NCI-H1417 (cell line): ENCODE measurements around the gene ACER2.
"Not testable (repeated sequence)": the region's sequence is repeated elsewhere in the genome, so short reads cannot be mapped to it uniquely, and the experiment has no call there.

ENCODE experiments used
- DNase-seq, 3 experiments: peaks; one replicate each; lab custom pipeline; 2025; lab: John Stamatoyannopoulos, UW

Gene ACER2

GRCh38 chr9:19409401-19410194, 789 bp downstream of the ACER2 start:
- peak; percentile 38 to 46 (median 41) for DNase-seq

- DNase-seq = no peak
Observed at GRCh38 chr9:19410195-19410503, 1.3 kb downstream of the ACER2 start.

GRCh38 chr9:19410594-19410993, 1.8 kb downstream of the ACER2 start:
- no peak for DNase-seq

GRCh38 chr9:19411316-19411715, 2.5 kb downstream of the ACER2 start:
- no peak for DNase-seq

GRCh38 chr9:19413456-19413855, 4.6 kb downstream of the ACER2 start:
- DNase-seq = not testable (repeated sequence)

GRCh38 chr9:19416143-19416542, 7.3 kb downstream of the ACER2 start:
- no peak for DNase-seq

- DNase-seq = no peak
Observed at GRCh38 chr9:19420877-19421276, 12.1 kb downstream of the ACER2 start.

GRCh38 chr9:19423163-19423562, 14.4 kb downstream of the ACER2 start:
- DNase-seq = peak in 2 of 3 experiments; percentile 31 to 55

GRCh38 chr9:19424176-19424779, 15.5 kb downstream of the ACER2 start:
- no peak for DNase-seq

GRCh38 chr9:19429595-19429994, 20.8 kb downstream of the ACER2 start:
- no peak for DNase-seq

GRCh38 chr9:19430201-19430760, 21.5 kb downstream of the ACER2 start:
- no peak for DNase-seq

- no peak for DNase-seq
Observed at GRCh38 chr9:19431361-19432171, 22.8 kb downstream of the ACER2 start.

- DNase-seq = no peak
Observed at GRCh38 chr9:19432473-19432872, 23.7 kb downstream of the ACER2 start.

GRCh38 chr9:19433729-19434128, 24.9 kb downstream of the ACER2 start:
- not testable (repeated sequence) for DNase-seq

- DNase-seq = no peak
Observed at GRCh38 chr9:19440376-19440775, 31.6 kb downstream of the ACER2 start.

GRCh38 chr9:19440823-19441580, 32.2 kb downstream of the ACER2 start:
- no peak for DNase-seq

GRCh38 chr9:19441730-19442129, 32.9 kb downstream of the ACER2 start:
- no peak for DNase-seq

- no peak for DNase-seq
Observed at GRCh38 chr9:19442240-19442639, 33.4 kb downstream of the ACER2 start.

GRCh38 chr9:19445452-19445851, 36.6 kb downstream of the ACER2 start:
- peak in 2 of 3 experiments; percentile 17 to 61 for DNase-seq

GRCh38 chr9:19446361-19446861, 37.6 kb downstream of the ACER2 start:
- DNase-seq = peak; percentile 4 to 42 (median 26)

GRCh38 chr9:19451240-19452087, 42.7 kb downstream of the ACER2 start:
- no peak for DNase-seq
